HepG2 (cell line): Measurements from ENCODE around the gene GDNF. TPM values are rescaled to one million over a fixed set of nuclear protein-coding genes. Genes with fewer than 3 reads are reported as not detected.

Source experiments
- CCDC6 ChIP-seq: sonication (generic); formaldehyde crosslinking; IDR thresholded peaks from 2 replicates; pipeline ENCODE4 v1.8.1; 2022; ENCODE audit warnings: mild to moderate bottlenecking, missing genetic modification reagents, moderate library complexity
- HOXA7 ChIP-seq: sonication (generic); formaldehyde crosslinking; IDR thresholded peaks from 2 replicates; pipeline ENCODE4 v1.8.1; 2022; ENCODE audit warnings: mild to moderate bottlenecking, missing genetic modification reagents, moderate library complexity
- RORA ChIP-seq: sonication (generic); formaldehyde crosslinking; IDR thresholded peaks from 2 replicates; pipeline ENCODE4 v1.5.0; 2020; ENCODE audit warnings: mild to moderate bottlenecking, missing genetic modification reagents, moderate library complexity
- TBX3 ChIP-seq: fragments of 450-650 bp; IDR thresholded peaks from 2 replicates; pipeline ENCODE4 v1.6.1; 2017; ENCODE audit warnings: antibody characterized with exemption, mild to moderate bottlenecking, inconsistent platforms, borderline replicate concordance
- ZNF33B ChIP-seq: sonication (generic); formaldehyde crosslinking; IDR thresholded peaks from 2 replicates; pipeline ENCODE4 v1.5.1; 2020; ENCODE audit warnings: mild to moderate bottlenecking, missing genetic modification reagents
- ZNF607 ChIP-seq: sonication (generic); formaldehyde crosslinking; IDR thresholded peaks from 2 replicates; pipeline ENCODE4 v1.5.1; 2020; ENCODE audit warnings: missing genetic modification reagents, mild to moderate bottlenecking, borderline replicate concordance
- polyA plus RNA-seq, 8 experiments: library from polyadenylated mRNA; depleted of rRNA in 3 of 8; stranded (reverse) in 7 of 8; unstranded in 1 of 8; fragments of >200 nt; fragmentation: Illumina TruSeq in 4 of 8; extraction: Trizol in 4 of 8; gene quantifications; 2 replicates each; pipeline versions ENCODE4 v1.2.1 to v1.2.3, GENCODE V29; 2011 to 2016; ENCODE audit warnings: low read depth in 4 of 8, missing spikeins in 1 of 8, mixed read lengths in 1 of 8; ENCODE audit not compliant: insufficient read depth in 1 of 8
- total RNA-seq, 5 experiments: library from RNA; depleted of rRNA; stranded (reverse); fragments of >200 nt; fragmentation: Illumina TruSeq; extraction: Trizol; gene quantifications; 2 replicates each; pipeline ENCODE4 v1.2.3, GENCODE V29; 2016; ENCODE audit warnings: low read depth in 1 of 5
- TF ChIP-seq, protein P1 (sequence below): sonication (generic); formaldehyde crosslinking; IDR thresholded peaks from 2 replicates; pipeline ENCODE4 v1.5.0; 2020; ENCODE audit warnings: missing genetic modification reagents
- TF ChIP-seq, protein P2 (sequence below): sonication (generic); formaldehyde crosslinking; IDR thresholded peaks from 2 replicates; pipeline ENCODE4 v1.4.0; 2020; ENCODE audit warnings: missing genetic modification reagents
- TF ChIP-seq, protein P3 (sequence below), 2 experiments: fragments of 450-650 bp in 1 of 2; sonication (generic) in 1 of 2; formaldehyde crosslinking; IDR thresholded peaks; 2 replicates each; pipeline versions ENCODE4 v1.5.0 to v1.8.0; 2020 to 2022; ENCODE audit warnings: mild to moderate bottlenecking in 1 of 2, missing genetic modification reagents in 1 of 2
- TF ChIP-seq, protein P4 (sequence below): sonication (generic); formaldehyde crosslinking; IDR thresholded peaks from 2 replicates; pipeline ENCODE4 v1.4.0; 2020; ENCODE audit warnings: missing genetic modification reagents, mild to moderate bottlenecking, borderline replicate concordance
- TF ChIP-seq, protein P5 (sequence below): IDR thresholded peaks from 2 replicates; pipeline ENCODE4 v1.6.1; 2016; ENCODE audit warnings: low read depth, missing genetic modification reagents, missing compliant biosample characterization
- TF ChIP-seq, protein P6 (sequence below): sonication (generic); formaldehyde crosslinking; conservative IDR thresholded peaks from 2 replicates; pipeline ENCODE4 v1.8.0; 2022; ENCODE audit warnings: low read depth, missing genetic modification reagents

The GDNF gene
- total and polyA plus RNA-seq, 2 of the 13 experiments (the other 11 are each of a cell fraction or from before 2014, with no cell fraction given), result 0.24 to 0.46 TPM

DNA sequence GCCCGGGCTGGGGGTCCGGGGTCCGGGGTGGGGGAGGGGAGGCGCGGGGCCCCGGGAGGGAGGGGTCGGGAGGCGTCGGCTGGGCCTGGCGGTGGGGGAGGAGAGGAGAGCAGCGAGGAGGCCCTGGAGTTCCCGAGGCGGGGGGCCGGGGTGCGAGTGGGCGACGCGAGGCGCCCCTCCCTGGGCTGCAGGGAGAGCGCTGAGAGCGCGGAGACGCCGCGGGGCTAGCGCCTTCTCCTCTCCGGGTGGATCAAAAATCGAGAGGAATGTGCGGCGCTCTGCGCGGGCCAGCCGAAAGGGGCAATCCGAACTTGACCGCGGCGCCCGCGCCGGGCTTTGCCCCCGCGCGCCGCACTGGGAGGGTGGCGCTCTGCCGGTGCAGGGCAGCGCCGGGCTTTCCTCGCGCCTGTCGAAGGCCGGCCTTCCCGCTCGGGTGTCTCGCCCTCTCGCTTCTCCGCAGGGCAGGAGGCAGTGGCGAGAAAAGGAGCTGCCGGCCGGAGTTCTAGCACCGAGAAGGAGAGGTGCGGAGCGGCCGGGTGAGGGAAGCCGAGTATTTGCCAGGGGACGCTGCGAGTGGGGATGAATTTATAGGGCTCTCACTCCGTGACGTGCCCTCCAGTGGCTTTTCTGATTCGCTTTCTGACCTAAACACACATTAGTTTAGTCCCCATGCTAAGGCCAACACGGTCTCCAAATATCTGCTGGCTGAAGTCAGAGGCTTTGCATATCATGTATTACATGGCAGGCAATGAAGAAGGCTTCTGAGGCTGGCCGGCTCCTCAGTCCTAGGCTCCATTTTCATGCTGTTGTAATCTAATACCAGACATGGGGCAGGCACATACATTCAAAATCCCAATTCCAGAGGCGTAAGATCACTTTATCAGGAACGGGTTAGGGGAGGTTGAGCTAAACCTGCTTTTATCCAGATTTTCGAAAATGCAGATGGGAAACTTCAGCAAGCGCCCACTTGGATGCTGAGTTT lies 503 bp upstream of the GDNF start (continued):
- peak; percentile 48; the same call in 1 of the 2 replicates for TF ChIP-seq CCDC6 (CRISPR knock-in tag)
- TF ChIP-seq, protein P1, sequence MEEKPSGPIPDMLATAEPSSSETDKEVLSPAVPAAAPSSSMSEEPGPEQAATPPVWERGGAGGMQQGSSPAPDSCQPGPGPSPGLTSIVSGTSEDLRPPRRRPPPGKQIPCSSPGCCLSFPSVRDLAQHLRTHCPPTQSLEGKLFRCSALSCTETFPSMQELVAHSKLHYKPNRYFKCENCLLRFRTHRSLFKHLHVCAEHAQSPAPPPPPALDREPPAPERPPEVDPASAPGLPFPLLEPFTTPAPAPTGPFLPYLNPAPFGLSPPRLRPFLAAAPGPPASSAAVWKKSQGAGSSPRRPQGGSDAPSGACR (CRISPR knock-in tag), result no peak
- 0 out of 2 replicates have a peak, but pooled peaks have one; percentile 58 for TF ChIP-seq ZNF33B (CRISPR knock-in tag)
- TF ChIP-seq, protein P2, sequence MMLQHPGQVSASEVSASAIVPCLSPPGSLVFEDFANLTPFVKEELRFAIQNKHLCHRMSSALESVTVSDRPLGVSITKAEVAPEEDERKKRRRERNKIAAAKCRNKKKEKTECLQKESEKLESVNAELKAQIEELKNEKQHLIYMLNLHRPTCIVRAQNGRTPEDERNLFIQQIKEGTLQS, result no peak
- TF ChIP-seq, protein P3, sequence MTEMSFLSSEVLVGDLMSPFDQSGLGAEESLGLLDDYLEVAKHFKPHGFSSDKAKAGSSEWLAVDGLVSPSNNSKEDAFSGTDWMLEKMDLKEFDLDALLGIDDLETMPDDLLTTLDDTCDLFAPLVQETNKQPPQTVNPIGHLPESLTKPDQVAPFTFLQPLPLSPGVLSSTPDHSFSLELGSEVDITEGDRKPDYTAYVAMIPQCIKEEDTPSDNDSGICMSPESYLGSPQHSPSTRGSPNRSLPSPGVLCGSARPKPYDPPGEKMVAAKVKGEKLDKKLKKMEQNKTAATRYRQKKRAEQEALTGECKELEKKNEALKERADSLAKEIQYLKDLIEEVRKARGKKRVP (CRISPR knock-in tag; IDR thresholded peaks at IDR 0.05), result no peak
- TF ChIP-seq, protein P4, sequence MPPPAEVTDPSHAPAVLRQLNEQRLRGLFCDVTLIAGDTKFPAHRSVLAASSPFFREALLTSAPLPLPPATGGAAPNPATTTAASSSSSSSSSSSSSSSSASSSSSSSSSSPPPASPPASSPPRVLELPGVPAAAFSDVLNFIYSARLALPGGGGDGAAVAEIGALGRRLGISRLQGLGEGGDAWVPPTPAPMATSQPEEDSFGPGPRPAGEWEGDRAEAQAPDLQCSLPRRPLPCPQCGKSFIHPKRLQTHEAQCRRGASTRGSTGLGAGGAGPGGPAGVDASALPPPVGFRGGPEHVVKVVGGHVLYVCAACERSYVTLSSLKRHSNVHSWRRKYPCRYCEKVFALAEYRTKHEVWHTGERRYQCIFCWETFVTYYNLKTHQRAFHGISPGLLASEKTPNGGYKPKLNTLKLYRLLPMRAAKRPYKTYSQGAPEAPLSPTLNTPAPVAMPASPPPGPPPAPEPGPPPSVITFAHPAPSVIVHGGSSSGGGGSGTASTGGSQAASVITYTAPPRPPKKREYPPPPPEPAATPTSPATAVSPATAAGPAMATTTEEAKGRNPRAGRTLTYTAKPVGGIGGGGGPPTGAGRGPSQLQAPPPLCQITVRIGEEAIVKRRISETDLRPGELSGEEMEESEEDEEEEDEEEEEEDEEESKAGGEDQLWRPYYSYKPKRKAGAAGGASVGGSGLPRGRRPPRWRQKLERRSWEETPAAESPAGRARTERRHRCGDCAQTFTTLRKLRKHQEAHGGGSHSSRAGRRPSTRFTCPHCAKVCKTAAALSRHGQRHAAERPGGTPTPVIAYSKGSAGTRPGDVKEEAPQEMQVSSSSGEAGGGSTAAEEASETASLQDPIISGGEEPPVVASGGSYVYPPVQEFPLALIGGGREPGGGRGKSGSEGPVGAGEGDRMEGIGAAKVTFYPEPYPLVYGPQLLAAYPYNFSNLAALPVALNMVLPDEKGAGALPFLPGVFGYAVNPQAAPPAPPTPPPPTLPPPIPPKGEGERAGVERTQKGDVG (CRISPR knock-in tag), result peak; percentile 36; the same call in 1 of the 2 replicates
- TF ChIP-seq ZNF607 (CRISPR knock-in tag), result peak; percentile 57; the same call in 1 of the 2 replicates
- TF ChIP-seq, protein P5, sequence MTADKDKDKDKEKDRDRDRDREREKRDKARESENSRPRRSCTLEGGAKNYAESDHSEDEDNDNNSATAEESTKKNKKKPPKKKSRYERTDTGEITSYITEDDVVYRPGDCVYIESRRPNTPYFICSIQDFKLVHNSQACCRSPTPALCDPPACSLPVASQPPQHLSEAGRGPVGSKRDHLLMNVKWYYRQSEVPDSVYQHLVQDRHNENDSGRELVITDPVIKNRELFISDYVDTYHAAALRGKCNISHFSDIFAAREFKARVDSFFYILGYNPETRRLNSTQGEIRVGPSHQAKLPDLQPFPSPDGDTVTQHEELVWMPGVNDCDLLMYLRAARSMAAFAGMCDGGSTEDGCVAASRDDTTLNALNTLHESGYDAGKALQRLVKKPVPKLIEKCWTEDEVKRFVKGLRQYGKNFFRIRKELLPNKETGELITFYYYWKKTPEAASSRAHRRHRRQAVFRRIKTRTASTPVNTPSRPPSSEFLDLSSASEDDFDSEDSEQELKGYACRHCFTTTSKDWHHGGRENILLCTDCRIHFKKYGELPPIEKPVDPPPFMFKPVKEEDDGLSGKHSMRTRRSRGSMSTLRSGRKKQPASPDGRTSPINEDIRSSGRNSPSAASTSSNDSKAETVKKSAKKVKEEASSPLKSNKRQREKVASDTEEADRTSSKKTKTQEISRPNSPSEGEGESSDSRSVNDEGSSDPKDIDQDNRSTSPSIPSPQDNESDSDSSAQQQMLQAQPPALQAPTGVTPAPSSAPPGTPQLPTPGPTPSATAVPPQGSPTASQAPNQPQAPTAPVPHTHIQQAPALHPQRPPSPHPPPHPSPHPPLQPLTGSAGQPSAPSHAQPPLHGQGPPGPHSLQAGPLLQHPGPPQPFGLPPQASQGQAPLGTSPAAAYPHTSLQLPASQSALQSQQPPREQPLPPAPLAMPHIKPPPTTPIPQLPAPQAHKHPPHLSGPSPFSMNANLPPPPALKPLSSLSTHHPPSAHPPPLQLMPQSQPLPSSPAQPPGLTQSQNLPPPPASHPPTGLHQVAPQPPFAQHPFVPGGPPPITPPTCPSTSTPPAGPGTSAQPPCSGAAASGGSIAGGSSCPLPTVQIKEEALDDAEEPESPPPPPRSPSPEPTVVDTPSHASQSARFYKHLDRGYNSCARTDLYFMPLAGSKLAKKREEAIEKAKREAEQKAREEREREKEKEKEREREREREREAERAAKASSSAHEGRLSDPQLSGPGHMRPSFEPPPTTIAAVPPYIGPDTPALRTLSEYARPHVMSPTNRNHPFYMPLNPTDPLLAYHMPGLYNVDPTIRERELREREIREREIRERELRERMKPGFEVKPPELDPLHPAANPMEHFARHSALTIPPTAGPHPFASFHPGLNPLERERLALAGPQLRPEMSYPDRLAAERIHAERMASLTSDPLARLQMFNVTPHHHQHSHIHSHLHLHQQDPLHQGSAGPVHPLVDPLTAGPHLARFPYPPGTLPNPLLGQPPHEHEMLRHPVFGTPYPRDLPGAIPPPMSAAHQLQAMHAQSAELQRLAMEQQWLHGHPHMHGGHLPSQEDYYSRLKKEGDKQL (CRISPR knock-in tag), result 0 out of 2 replicates have a peak, but pooled peaks have one; percentile 43
- no peak for TF ChIP-seq RORA (CRISPR knock-in tag)
- no peak for TF ChIP-seq TBX3
- TF ChIP-seq, protein P6, sequence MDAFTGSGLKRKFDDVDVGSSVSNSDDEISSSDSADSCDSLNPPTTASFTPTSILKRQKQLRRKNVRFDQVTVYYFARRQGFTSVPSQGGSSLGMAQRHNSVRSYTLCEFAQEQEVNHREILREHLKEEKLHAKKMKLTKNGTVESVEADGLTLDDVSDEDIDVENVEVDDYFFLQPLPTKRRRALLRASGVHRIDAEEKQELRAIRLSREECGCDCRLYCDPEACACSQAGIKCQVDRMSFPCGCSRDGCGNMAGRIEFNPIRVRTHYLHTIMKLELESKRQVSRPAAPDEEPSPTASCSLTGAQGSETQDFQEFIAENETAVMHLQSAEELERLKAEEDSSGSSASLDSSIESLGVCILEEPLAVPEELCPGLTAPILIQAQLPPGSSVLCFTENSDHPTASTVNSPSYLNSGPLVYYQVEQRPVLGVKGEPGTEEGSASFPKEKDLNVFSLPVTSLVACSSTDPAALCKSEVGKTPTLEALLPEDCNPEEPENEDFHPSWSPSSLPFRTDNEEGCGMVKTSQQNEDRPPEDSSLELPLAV (CRISPR knock-in tag), result no peak
- no peak for TF ChIP-seq HOXA7 (CRISPR knock-in tag)
